Brain microvascular endothelial cell (primary cell): ENCODE measurements around the gene GRIK4.

ENCODE experiments used
- DNase-seq: peaks from one replicate; pipeline ENCODE4 v3.0.0-alpha.2; 2020
- H3K27ac ChIP-seq: fragments of 250-450 bp; sonication (Bioruptor Pico); 2 replicates; pipeline ENCODE4 v1.5.1; 2020; ENCODE audit warnings: mild to moderate bottlenecking, moderate library complexity
- H3K27me3 ChIP-seq: fragments of 250-450 bp; sonication (Bioruptor Pico); replicated peaks from 2 replicates; pipeline ENCODE4 v1.5.1; 2020; ENCODE audit warnings: mild to moderate bottlenecking
- H3K36me3 ChIP-seq: fragments of 250-450 bp; sonication (Bioruptor Pico); replicated peaks from 2 replicates; pipeline ENCODE4 v1.5.1; 2020; ENCODE audit warnings: mild to moderate bottlenecking
- H3K4me3 ChIP-seq: 2 replicates; pipeline ENCODE4 v1.5.1; 2011; ENCODE audit warnings: low read depth, mild to moderate bottlenecking, control low read depth, low read length, moderate library complexity
- in situ Hi-C: cut with HindIII; loops from 2 replicates; pipeline ENCODE4 v1.10.0; 2017; ENCODE audit warnings: low sequenced_read_pairs, low pct_ligation_motif_present
- TF ChIP-seq, protein P1 (sequence below): IDR thresholded peaks from 2 replicates; pipeline ENCODE4 v1.5.1; 2011; ENCODE audit warnings: low read depth, mild to moderate bottlenecking, moderate library complexity, low read length, control low read depth, inconsistent platforms; ENCODE audit errors: missing control alignments

The GRIK4 gene

DNA sequence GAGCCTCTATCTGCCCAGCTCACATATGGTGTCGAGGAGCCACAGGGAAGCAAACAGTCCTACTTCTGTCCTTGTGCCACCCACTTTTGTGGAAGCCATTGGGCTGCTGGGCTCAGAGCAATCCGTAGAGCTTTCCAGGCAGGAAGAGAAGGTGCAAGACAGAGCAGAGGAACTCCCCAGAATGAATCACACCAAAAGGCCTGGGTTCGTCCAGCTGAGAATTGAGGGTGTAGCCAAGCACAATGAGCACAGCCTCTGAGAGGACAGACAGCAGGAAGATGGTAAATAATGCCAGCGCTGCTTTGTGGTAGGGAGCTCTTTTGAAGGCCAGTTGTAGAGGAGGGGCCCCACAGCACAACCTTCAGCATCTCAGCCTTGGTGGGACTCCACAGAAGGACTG is 237.8 kb downstream of the GRIK4 start:
- in situ Hi-C loops: no loop called here
- TF ChIP-seq, protein P1, sequence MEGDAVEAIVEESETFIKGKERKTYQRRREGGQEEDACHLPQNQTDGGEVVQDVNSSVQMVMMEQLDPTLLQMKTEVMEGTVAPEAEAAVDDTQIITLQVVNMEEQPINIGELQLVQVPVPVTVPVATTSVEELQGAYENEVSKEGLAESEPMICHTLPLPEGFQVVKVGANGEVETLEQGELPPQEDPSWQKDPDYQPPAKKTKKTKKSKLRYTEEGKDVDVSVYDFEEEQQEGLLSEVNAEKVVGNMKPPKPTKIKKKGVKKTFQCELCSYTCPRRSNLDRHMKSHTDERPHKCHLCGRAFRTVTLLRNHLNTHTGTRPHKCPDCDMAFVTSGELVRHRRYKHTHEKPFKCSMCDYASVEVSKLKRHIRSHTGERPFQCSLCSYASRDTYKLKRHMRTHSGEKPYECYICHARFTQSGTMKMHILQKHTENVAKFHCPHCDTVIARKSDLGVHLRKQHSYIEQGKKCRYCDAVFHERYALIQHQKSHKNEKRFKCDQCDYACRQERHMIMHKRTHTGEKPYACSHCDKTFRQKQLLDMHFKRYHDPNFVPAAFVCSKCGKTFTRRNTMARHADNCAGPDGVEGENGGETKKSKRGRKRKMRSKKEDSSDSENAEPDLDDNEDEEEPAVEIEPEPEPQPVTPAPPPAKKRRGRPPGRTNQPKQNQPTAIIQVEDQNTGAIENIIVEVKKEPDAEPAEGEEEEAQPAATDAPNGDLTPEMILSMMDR: no peak
- H3K36me3 ChIP-seq: no peaks in the 10 kb centered on the region
- H3K4me3 ChIP-seq: no peak overlapping the region
- H3K27ac ChIP-seq: no peak overlapping the region
- H3K27me3 ChIP-seq: no peaks in the 10 kb centered on the region
- no peak for DNase-seq

- Histone ChIP-seq H3K27ac (no peak overlapping the region), H3K36me3 (no peaks in the 10 kb centered on the region), H3K27me3 (no peaks in the 10 kb centered on the region), H3K4me3 (no peak overlapping the region)
- in situ Hi-C loops: no loop called here
- TF ChIP-seq, protein P1: no peak
- DNase-seq: no peak
Measured at GRCh38 chr11:120750647-120751549, 239.3 kb downstream of the GRIK4 start.

- in situ Hi-C loops: no loop called here
- no peak for DNase-seq
Measured at GRCh38 chr11:120751550-120751949, 240.0 kb downstream of the GRIK4 start.

DNA sequence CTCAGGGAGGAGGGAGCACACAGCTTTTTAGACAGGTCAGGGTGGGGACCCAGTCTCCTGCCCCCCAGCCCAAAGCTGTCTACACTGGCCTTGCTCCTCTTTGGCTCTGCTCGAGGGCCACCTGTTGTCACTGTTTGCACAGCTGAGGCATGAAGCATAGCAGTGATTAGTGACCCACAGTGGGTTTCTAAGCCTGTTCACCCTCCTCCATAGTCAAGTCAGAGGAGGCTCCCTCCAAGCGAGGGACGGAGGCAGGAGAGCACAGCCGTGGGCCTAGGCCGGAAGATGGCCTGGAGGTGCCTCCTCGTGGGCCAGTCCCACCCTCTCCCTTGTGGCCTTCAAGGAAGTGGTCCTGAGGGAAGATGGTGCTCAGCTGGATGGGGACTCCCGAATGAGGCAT is 241.1 kb downstream of the GRIK4 start:
- H3K36me3 ChIP-seq: no peaks in the 10 kb centered on the region
- in situ Hi-C loops: no loop called here
- TF ChIP-seq, protein P1: no peak
- H3K4me3 ChIP-seq: no peak overlapping the region
- no peaks in the 10 kb centered on the region for H3K27me3 ChIP-seq
- DNase-seq: no peak
- H3K27ac ChIP-seq: no peak overlapping the region

More at GRCh38 chr11:120751550-120751949, 240.0 kb downstream of the GRIK4 start:
- H3K27me3 ChIP-seq: no peaks in the 10 kb centered on the region
- H3K4me3 ChIP-seq: no peak overlapping the region
- TF ChIP-seq, protein P1: no peak
- no peak overlapping the region for H3K27ac ChIP-seq
- no peaks in the 10 kb centered on the region for H3K36me3 ChIP-seq

- Histone ChIP-seq H3K27ac (no peak overlapping the region), H3K4me3 (no peak overlapping the region), H3K36me3 (no peaks in the 10 kb centered on the region), H3K27me3 (no peaks in the 10 kb centered on the region)
- no peak for DNase-seq
- TF ChIP-seq, protein P1: no peak
- in situ Hi-C loops: no loop called here
Measured at GRCh38 chr11:120756931-120757330, 245.4 kb downstream of the GRIK4 start.
